Measurements from ENCODE around the gene BEGAIN.
"Not testable (repeated sequence)": the region's sequence is repeated elsewhere in the genome, so short reads cannot be mapped to it uniquely, and the experiment has no call there.

Gene BEGAIN

DNA sequence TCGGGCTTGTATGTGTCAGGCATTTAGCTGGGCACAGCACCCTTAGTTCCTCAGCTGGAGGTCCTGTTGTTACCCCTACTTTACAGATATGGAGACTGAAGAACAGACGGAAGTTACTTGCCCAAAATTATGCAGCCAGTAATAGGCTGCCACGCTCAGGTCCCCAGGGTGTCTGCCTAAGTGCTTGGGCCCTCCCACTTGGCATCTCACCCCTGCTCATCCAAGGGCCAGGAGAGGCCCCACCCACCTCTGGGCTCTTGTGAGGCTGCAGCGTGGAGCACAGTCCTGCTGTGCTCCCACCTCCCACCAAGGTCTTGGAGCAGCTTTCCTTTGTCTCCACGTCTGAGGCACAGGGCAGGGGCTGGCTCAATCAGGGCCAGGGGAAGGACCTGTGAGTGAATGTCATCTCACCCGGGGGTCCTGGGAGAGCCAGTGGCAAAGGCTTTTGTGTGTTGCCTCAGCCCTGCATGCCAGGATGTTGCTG, 64.6 kb downstream of the BEGAIN start:
- no peak for TF ChIP-seq MYC (IDR thresholded peaks at IDR 0.05; ENCODE audit: low read depth, low read length)
- no peak for TF ChIP-seq CTCF (IDR thresholded peaks at IDR 0.05; ENCODE audit: low read depth, low read length)
- TF ChIP-seq POLR2A (IDR thresholded peaks at IDR 0.05; ENCODE audit: extremely low read depth, insufficient read length) = no peak
- TF ChIP-seq MAX (IDR thresholded peaks at IDR 0.05; ENCODE audit: low read depth, low read length) = no peak
- no peak for DNase-seq (ENCODE audit: low read depth)
- no peak overlapping the region for H3K4me3 ChIP-seq (ENCODE audit: low read depth, low read length)

DNA sequence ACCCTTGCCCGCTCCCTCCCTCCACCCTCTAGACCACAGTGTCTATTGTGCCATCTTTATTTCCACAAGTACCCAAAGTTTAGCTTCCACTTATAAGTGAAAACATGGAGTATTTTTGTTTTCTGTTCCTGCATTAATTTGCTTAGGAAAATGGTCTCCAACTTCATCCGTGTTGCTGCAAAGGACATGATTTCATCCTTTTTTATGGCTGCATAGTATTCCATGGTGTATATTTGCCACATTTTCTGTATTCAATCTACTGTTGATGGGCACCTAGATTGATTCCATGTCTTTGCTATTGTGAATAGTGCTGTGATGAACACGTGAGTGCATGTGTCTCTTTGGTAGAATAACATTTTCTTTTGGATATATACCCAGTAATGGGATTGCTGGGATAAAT, 81.2 kb downstream of the BEGAIN start:
- DNase-seq (ENCODE audit: low read depth); H3K4me3 ChIP-seq (ENCODE audit: low read depth, low read length): not testable (repeated sequence)

DNA sequence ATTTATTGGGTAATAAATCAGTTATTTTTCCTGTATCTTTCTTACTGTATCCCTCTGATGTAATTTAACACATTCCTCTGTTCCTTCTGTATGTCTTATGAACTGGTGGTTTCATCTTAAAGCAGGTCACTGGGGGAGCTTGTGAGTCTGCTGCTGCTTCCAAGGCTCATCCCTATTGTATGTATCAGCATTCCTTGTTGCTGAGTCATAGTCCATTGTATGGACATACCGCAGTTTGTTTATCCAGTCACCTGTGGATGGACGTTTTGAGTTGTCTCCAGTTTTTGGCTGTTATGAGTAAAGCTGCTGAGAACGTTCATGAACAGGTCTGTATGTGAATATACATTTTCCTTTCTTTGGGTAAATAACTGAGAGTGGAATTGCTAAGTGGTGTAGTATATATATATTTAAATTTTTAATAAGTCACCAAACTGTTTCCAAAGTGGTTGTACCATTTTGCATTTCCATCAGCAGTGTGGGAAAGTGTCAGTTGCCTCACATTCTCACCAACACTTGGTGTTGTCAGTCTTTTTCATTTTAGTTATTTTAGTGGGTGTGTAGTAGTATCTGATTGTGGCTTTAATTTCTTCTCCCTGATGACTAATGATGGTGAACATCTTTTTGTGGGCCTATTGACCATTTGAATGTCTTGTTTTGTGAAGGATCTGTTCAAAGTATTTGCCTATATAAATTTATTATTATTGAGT, 82.7 kb downstream of the BEGAIN start:
- TF ChIP-seq CTCF (IDR thresholded peaks at IDR 0.05; ENCODE audit: low read depth, low read length) (no peak), MAX (IDR thresholded peaks at IDR 0.05; ENCODE audit: low read depth, low read length) (no peak)
- no peak for DNase-seq (ENCODE audit: low read depth)
- H3K4me3 ChIP-seq (ENCODE audit: low read depth, low read length) = no peak overlapping the region

- TF ChIP-seq MYC (IDR thresholded peaks at IDR 0.05; ENCODE audit: low read depth, low read length) (no peak), MAX (IDR thresholded peaks at IDR 0.05; ENCODE audit: low read depth, low read length) (no peak), POLR2A (IDR thresholded peaks at IDR 0.05; ENCODE audit: extremely low read depth, insufficient read length) (no peak), CTCF (IDR thresholded peaks at IDR 0.05; ENCODE audit: low read depth, low read length) (no peak)
- no peak for DNase-seq (ENCODE audit: low read depth)
- H3K4me3 ChIP-seq (ENCODE audit: low read depth, low read length) = no peak overlapping the region
These were observed 84.0 kb downstream of the BEGAIN start for GRCh38 chr14:100503251-100503650.

DNA sequence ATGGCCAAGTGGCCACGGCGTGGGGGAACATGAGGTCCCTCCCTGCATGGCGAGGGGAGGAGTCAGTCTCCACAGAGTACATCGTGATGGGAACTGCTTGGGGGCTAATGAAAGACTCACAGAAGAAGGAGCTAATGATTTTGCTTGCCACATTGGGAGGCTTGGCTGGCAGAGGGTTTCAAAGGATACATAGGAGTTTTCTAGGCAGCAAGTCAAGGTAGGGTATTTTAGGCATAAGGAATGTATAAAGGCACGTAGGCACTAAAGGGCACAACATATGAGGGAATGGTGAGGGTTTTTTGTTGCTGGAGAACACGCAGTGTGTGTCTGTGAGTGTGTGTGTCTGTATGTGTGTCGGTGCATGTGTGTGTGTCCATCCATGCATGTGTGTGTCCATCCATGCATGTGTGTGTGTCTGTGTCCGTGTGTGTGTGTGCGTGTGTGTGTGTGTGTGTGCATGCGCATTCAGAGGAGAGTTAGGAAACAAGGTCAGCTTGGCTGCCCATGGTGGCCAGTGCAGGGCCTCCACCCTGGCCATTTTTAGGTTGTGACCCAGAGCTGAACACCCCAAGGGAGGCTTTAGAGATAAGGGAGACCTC, 84.5 kb downstream of the BEGAIN start:
- no peak for TF ChIP-seq MAX (IDR thresholded peaks at IDR 0.05; ENCODE audit: low read depth, low read length)
- no peak for TF ChIP-seq POLR2A (IDR thresholded peaks at IDR 0.05; ENCODE audit: extremely low read depth, insufficient read length)
- TF ChIP-seq MYC (IDR thresholded peaks at IDR 0.05; ENCODE audit: low read depth, low read length) = no peak
- TF ChIP-seq CTCF (IDR thresholded peaks at IDR 0.05; ENCODE audit: low read depth, low read length) = no peak
- DNase-seq (ENCODE audit: low read depth) = no peak

DNA sequence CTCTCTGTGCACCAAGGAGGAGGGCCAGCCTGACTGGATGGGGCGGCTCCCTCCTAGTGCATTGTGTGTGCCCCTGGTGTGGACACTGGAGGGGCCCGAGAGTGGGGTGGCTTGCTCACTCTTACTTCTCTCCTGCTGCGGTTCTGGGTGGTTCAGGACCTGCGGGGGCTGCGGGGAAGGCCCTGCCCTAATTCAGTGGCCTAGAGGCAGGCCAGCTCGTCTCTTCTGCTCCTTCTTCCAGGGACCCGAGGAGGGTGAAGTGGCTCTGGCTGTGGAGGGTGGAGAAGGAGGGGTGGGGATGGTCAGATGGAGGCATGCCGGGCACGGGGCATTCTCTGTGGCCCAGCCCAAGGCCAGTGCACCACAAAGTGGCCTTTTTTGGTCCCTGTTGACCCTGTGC, 87.1 kb downstream of the BEGAIN start:
- TF ChIP-seq CTCF (IDR thresholded peaks at IDR 0.05; ENCODE audit: low read depth, low read length) = no peak
- TF ChIP-seq POLR2A (IDR thresholded peaks at IDR 0.05; ENCODE audit: extremely low read depth, insufficient read length) = no peak
- TF ChIP-seq MAX (IDR thresholded peaks at IDR 0.05; ENCODE audit: low read depth, low read length) = no peak
- TF ChIP-seq MYC (IDR thresholded peaks at IDR 0.05; ENCODE audit: low read depth, low read length) = no peak
- no peak for DNase-seq (ENCODE audit: low read depth)

More for the DNA sequence above, 84.5 kb downstream of the BEGAIN start:
- no peak overlapping the region for H3K4me3 ChIP-seq (ENCODE audit: low read depth, low read length)

More for the DNA sequence above, 87.1 kb downstream of the BEGAIN start:
- no peak overlapping the region for H3K4me3 ChIP-seq (ENCODE audit: low read depth, low read length)

Data from NB4 (cell line).